PC-3 (cell line): ENCODE results near the gene KCNB1. TPM values are rescaled to one million over a fixed set of nuclear protein-coding genes. Genes with fewer than 3 reads are reported as not detected.

Source experiments
- ATAC-seq: fragments of 200-7000 bp; cut with Tn5 transposase; 2 replicates; pipeline ENCODE4 v1.9.1; 2020; ENCODE audit warnings: mild to moderate bottlenecking, moderate library complexity
- BruUV-seq: library from RNA; stranded (reverse); fragments of 400-500 nt; replicated peaks from 2 replicates; lab custom pipeline; 2021; lab: Mats Ljungman, UMichigan
- CTCF ChIA-PET: fragments of 300-600 bp; sonication (Branson Sonifier 250); formaldehyde crosslinking; loops from one replicate; lab custom pipeline; 2022; ENCODE audit warnings: antibody characterized with exemption; lab: Charles Lee
- POLR2A ChIA-PET: fragments of 300-600 bp; sonication (Branson Sonifier 250); formaldehyde crosslinking; loops from one replicate; lab custom pipeline; 2022; ENCODE audit warnings: antibody characterized with exemption; ENCODE audit not compliant: unreplicated experiment; lab: Charles Lee
- DNase-seq: peaks from one replicate; pipeline ENCODE4 v3.0.0-alpha.2; 2015
- H2AFZ ChIP-seq: fragments of 300-600 bp; sonication (generic); 2 replicates; pipeline ENCODE4 v1.6.0; 2016; ENCODE audit warnings: antibody characterized with exemption, low read length
- H3F3A ChIP-seq: fragments of 300-600 bp; sonication (generic); one replicate; pipeline ENCODE4 v1.6.0; 2017; ENCODE audit warnings: antibody characterized with exemption, low read length, control low read depth, mild to moderate bottlenecking; ENCODE audit not compliant: unreplicated experiment
- H3K27ac ChIP-seq: fragments of 300-600 bp; sonication (generic); 2 replicates; pipeline ENCODE4 v1.5.1; 2016; ENCODE audit warnings: mild to moderate bottlenecking, low read length
- H3K27me3 ChIP-seq: fragments of 300-600 bp; sonication (generic); 2 replicates; pipeline ENCODE4 v1.6.1; 2016; ENCODE audit warnings: low read length, mixed read lengths
- H3K36me3 ChIP-seq: fragments of 300-600 bp; sonication (generic); 2 replicates; pipeline ENCODE4 v1.6.1; 2016; ENCODE audit warnings: low read depth, mixed run types, low read length, mixed read lengths
- H3K4me1 ChIP-seq: fragments of 300-600 bp; sonication (generic); 2 replicates; pipeline ENCODE4 v1.5.1; 2016; ENCODE audit warnings: low read length; ENCODE audit not compliant: insufficient read depth
- H3K4me2 ChIP-seq: fragments of 300-600 bp; sonication (generic); 2 replicates; pipeline ENCODE4 v1.6.0; 2016; ENCODE audit warnings: low read length
- H3K4me3 ChIP-seq: fragments of 300-600 bp; sonication (generic); 2 replicates; pipeline ENCODE4 v1.5.1; 2016; ENCODE audit warnings: mild to moderate bottlenecking, low read length, mixed read lengths
- H3K79me2 ChIP-seq: fragments of 300-600 bp; sonication (generic); 2 replicates; pipeline ENCODE4 v1.6.1; 2017; ENCODE audit warnings: low read length, mixed read lengths
- H3K9ac ChIP-seq: fragments of 300-600 bp; sonication (generic); 2 replicates; pipeline ENCODE4 v1.6.0; 2016; ENCODE audit warnings: mild to moderate bottlenecking, low read length
- H3K9me2 ChIP-seq: fragments of 300-600 bp; sonication (generic); replicated peaks from 2 replicates; pipeline ENCODE4 v1.6.1; 2016; ENCODE audit warnings: mixed run types, low read length, mixed read lengths
- H3K9me3 ChIP-seq: fragments of 300-600 bp; sonication (generic); 2 replicates; pipeline ENCODE4 v1.6.1; 2016; ENCODE audit warnings: low read length, mixed read lengths
- H4K20me1 ChIP-seq: fragments of 300-600 bp; sonication (generic); 2 replicates; pipeline ENCODE4 v1.6.1; 2016; ENCODE audit warnings: low read length, mixed read lengths
- EZH2 ChIP-seq: fragments of 300-600 bp; sonication (generic); IDR thresholded peaks from one replicate; pipeline ENCODE4 v1.6.1; 2017; ENCODE audit warnings: antibody characterized with exemption, mild to moderate bottlenecking, low read length; ENCODE audit not compliant: unreplicated experiment
- EZH2phosphoT487 ChIP-seq: fragments of 300-600 bp; sonication (generic); IDR thresholded peaks from 2 replicates; pipeline ENCODE4 v1.6.1; 2018; ENCODE audit warnings: mild to moderate bottlenecking, antibody characterized with exemption, low read length, borderline replicate concordance
- intact Hi-C: fragments of 100-400 bp; cut with micrococcal nuclease; formaldehyde crosslinking; loops from 2 replicates; pipeline ENCODE4 v1.9.0; 2023
- total RNA-seq: library from RNA; depleted of rRNA; stranded (reverse); fragments of >200 nt; gene quantifications from 2 replicates; pipeline ENCODE4 v1.2.3, GENCODE V29; 2014
- TF ChIP-seq, protein P1 (sequence below): fragments of 300-600 bp; sonication (generic); conservative IDR thresholded peaks from 2 replicates; pipeline ENCODE4 v1.5.1; 2017; ENCODE audit warnings: antibody characterized with exemption, low read depth, mild to moderate bottlenecking, low read length

The KCNB1 gene
- total RNA-seq, 1 experiment from 2014 or later: 0.04 TPM

DNA sequence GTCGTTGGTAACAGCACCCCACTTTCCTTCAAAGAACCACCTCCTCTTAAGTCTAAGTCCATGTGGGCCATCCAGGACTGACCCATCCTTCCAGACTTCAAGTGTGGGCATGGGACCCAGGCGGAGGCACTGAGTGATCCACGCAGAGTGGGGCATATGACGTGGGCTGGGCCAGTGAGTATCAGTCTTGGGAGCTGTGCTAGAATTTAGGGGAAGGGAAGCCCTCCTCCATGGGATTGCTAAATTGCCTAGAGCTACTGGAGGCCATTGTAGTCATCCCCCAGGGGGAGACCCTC, 35.3 kb upstream of the KCNB1 start:
- BruUV-seq: no TSS peak
- intact Hi-C loops: no loop called here
- no peaks in the 10 kb centered on the region for H3K36me3 ChIP-seq
- peaks cover 40% of the 10 kb centered on the region for H3K27me3 ChIP-seq
- H3K9me2 ChIP-seq: no peaks in the 10 kb centered on the region
- H3K4me2 ChIP-seq: no peak overlapping the region
- ATAC-seq: no peak
- no peak overlapping the region for H3K4me3 ChIP-seq
- H3F3A ChIP-seq: no peaks in the 10 kb centered on the region
- TF ChIP-seq EZH2 (no peak), EZH2phosphoT487 (no peak)
- TF ChIP-seq, protein P1, sequence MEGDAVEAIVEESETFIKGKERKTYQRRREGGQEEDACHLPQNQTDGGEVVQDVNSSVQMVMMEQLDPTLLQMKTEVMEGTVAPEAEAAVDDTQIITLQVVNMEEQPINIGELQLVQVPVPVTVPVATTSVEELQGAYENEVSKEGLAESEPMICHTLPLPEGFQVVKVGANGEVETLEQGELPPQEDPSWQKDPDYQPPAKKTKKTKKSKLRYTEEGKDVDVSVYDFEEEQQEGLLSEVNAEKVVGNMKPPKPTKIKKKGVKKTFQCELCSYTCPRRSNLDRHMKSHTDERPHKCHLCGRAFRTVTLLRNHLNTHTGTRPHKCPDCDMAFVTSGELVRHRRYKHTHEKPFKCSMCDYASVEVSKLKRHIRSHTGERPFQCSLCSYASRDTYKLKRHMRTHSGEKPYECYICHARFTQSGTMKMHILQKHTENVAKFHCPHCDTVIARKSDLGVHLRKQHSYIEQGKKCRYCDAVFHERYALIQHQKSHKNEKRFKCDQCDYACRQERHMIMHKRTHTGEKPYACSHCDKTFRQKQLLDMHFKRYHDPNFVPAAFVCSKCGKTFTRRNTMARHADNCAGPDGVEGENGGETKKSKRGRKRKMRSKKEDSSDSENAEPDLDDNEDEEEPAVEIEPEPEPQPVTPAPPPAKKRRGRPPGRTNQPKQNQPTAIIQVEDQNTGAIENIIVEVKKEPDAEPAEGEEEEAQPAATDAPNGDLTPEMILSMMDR: no peak
- 0 out of 2 replicates have a peak, but pooled peaks cover 4% of the 10 kb centered on the region for H3K4me1 ChIP-seq
- no peak overlapping the region for H3K27ac ChIP-seq
- H3K9me3 ChIP-seq: no peaks in the 10 kb centered on the region
- H2AFZ ChIP-seq: no peak overlapping the region
- H4K20me1 ChIP-seq: no peaks in the 10 kb centered on the region
- ChIA-PET CTCF (interaction anchor here (0.7 to 1.5 kb wide), 2 partner anchors 172 to 197 kb away, joined by 3 read pairs; no protein-coding TSS in a partner anchor), POLR2A (no interaction called here)
- no peaks in the 10 kb centered on the region for H3K79me2 ChIP-seq
- no peak for DNase-seq
- H3K9ac ChIP-seq: no peak overlapping the region

DNA sequence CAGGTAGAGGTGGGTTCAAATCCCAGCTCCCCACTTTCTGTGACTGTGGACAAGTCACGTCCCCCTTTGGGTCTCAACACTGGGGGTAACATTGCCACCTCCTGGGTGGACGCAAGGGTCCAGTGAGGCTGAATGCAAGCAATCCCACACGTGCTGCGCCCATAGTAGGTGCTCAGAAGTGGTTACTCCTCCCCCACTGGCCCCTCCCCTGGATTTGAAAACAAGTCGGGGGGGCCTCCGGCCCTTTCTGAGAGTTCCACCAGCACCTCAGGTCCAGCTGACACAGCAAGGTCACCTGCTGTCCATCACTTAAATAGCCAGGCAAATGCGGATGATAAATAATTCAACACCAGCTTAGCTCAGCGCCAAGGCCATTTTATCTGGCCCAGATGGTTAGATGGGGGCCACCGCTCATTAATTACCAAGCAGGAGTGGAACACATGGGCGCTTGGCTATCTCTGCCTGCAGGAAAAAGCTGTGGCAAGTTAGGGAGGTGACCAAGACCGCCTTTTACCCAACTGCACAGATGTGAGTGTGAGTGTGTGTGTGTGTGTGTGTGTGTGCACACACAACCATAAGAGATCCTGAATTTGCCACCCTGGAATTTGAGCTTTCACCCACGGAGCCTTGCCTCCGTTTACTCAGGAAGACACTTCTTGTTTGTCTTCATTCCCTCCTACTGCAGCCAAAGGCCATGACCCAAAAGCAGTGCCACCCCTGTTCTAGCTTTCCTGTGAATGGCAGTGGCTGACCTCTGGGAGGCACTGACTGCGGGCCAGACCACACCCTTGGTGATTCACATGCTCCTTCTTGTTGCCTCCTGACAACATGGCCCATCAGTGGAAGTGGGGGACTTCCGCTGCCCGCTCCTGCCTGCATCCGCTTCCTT, 34.7 kb upstream of the KCNB1 start:
- H3K4me3 ChIP-seq: no peak overlapping the region
- no peaks in the 10 kb centered on the region for H3K9me3 ChIP-seq
- H3F3A ChIP-seq: no peaks in the 10 kb centered on the region
- no peaks in the 10 kb centered on the region for H3K36me3 ChIP-seq
- no peak for DNase-seq
- peak; percentile 45; the same call in 1 of the 2 replicates for ATAC-seq
- CTCF ChIA-PET: interaction anchor here (0.7 to 1.5 kb wide), 2 partner anchors 171 to 196 kb away, joined by 3 read pairs; no protein-coding TSS in a partner anchor
- H3K27ac ChIP-seq: no peak overlapping the region
- H3K4me2 ChIP-seq: no peak overlapping the region
- BruUV-seq: no TSS peak
- no peaks in the 10 kb centered on the region for H3K79me2 ChIP-seq
- POLR2A ChIA-PET: no interaction called here
- H3K9me2 ChIP-seq: no peaks in the 10 kb centered on the region
- H4K20me1 ChIP-seq: no peaks in the 10 kb centered on the region
- no peak overlapping the region for H3K9ac ChIP-seq
- intact Hi-C loops: no loop called here
- TF ChIP-seq EZH2: no peak
- 0 out of 2 replicates have a peak, but pooled peaks cover 4% of the 10 kb centered on the region for H3K4me1 ChIP-seq
- H2AFZ ChIP-seq: no peak overlapping the region
- H3K27me3 ChIP-seq: peaks cover 46% of the 10 kb centered on the region

DNA sequence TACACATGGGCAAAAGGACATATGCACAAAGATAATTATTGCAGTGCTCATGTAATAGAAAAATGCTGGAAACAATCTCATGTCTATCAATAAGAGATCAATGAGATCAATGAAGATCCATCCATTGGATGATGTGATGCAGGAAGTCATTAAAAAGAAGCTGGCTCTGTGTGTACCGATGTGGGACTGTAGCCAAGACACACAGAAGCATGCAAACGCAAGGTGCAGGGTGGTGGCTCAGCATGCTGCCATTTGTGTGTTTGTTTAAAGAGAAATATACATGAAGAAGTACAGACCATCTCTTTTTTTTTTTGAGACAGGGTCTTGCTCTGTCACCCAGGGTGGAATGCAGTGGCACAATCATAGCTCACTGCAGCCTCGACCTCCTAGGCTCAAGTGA, 33.1 kb upstream of the KCNB1 start:
- POLR2A ChIA-PET: interaction anchor here (0.7 kb wide), 1 partner anchor 61 kb away, joined by 4 read pairs; no protein-coding TSS in a partner anchor
- intact Hi-C loops: no loop called here

More for the DNA sequence above, 33.1 kb upstream of the KCNB1 start:
- H3K9me3 ChIP-seq: no peaks in the 10 kb centered on the region
- H3K79me2 ChIP-seq: no peaks in the 10 kb centered on the region
- no peak for ATAC-seq
- H2AFZ ChIP-seq: no peak overlapping the region
- CTCF ChIA-PET: no interaction called here
- H3K27ac ChIP-seq: no peak overlapping the region
- H4K20me1 ChIP-seq: no peaks in the 10 kb centered on the region
- H3K9me2 ChIP-seq: no peaks in the 10 kb centered on the region
- no peak overlapping the region for H3K4me3 ChIP-seq
- H3K27me3 ChIP-seq: peaks cover 59% of the 10 kb centered on the region
- TF ChIP-seq EZH2phosphoT487: no peak
- TF ChIP-seq, protein P1: no peak
- no peak for TF ChIP-seq EZH2
- no TSS peak for BruUV-seq
- no peaks in the 10 kb centered on the region for H3F3A ChIP-seq
- no peak overlapping the region for H3K4me2 ChIP-seq
- H3K9ac ChIP-seq: no peak overlapping the region
- DNase-seq: no peak
- H3K4me1 ChIP-seq: peaks cover 10% of the 10 kb centered on the region; the same call in 1 of the 2 replicates
- H3K36me3 ChIP-seq: no peaks in the 10 kb centered on the region
